HEK293T (cell line): ENCODE data around the gene NFE2L3.

ENCODE experiments used
- CTCF ChIA-PET: fragments of 350-600 bp; formaldehyde crosslinking; extraction: SDS; loops from one replicate; lab custom pipeline; 2021; ENCODE audit warnings: antibody characterized with exemption, inconsistent platforms; lab: Yijun Ruan, JAX
- POLR2A ChIA-PET: fragments of 350-600 bp; formaldehyde crosslinking; extraction: SDS; loops from one replicate; lab custom pipeline; 2020; ENCODE audit warnings: antibody characterized with exemption, inconsistent platforms; lab: Yijun Ruan, JAX
- DNase-seq: peaks from one replicate; pipeline ENCODE4 v3.0.0; 2012; ENCODE audit warnings: mixed read lengths; ENCODE audit errors: extremely low spot score
- ARNT ChIP-seq: fragments of 450-650 bp; IDR thresholded peaks from 2 replicates; pipeline ENCODE4 v1.6.1; 2017; ENCODE audit warnings: mild to moderate bottlenecking
- BHLHE40 ChIP-seq: fragments of 450-650 bp; IDR thresholded peaks from 2 replicates; pipeline ENCODE4 v1.6.1; 2016; ENCODE audit warnings: mild to moderate bottlenecking, moderate library complexity, borderline replicate concordance
- CTBP1 ChIP-seq: fragments of 450-650 bp; IDR thresholded peaks from 2 replicates; pipeline ENCODE4 v1.6.1; 2016; ENCODE audit warnings: borderline replicate concordance
- ELF4 ChIP-seq: fragments of 450-650 bp; IDR thresholded peaks from 2 replicates; pipeline ENCODE4 v1.6.1; 2017; ENCODE audit warnings: antibody characterized with exemption
- FOXA1 ChIP-seq: fragments of 450-650 bp; IDR thresholded peaks from 2 replicates; pipeline ENCODE4 v1.6.1; 2016; ENCODE audit warnings: mild to moderate bottlenecking
- FOXK2 ChIP-seq: fragments of 450-650 bp; IDR thresholded peaks from 2 replicates; pipeline ENCODE4 v1.6.1; 2016; ENCODE audit warnings: mild to moderate bottlenecking
- FOXM1 ChIP-seq: fragments of 450-650 bp; IDR thresholded peaks from 2 replicates; pipeline ENCODE4 v1.6.1; 2017; ENCODE audit warnings: mild to moderate bottlenecking, borderline replicate concordance
- HDGF ChIP-seq: fragments of 450-650 bp; IDR thresholded peaks from 2 replicates; pipeline ENCODE4 v1.6.1; 2017; ENCODE audit warnings: antibody characterized with exemption, borderline replicate concordance
- L3MBTL2 ChIP-seq: fragments of 450-650 bp; conservative IDR thresholded peaks from 2 replicates; pipeline ENCODE4 v1.6.1; 2016; ENCODE audit warnings: mild to moderate bottlenecking
- LEF1 ChIP-seq: fragments of 450-650 bp; IDR thresholded peaks from 2 replicates; pipeline ENCODE4 v1.6.1; 2017; ENCODE audit warnings: mild to moderate bottlenecking, borderline replicate concordance
- NFRKB ChIP-seq: fragments of 450-650 bp; IDR thresholded peaks from 2 replicates; pipeline ENCODE4 v1.6.1; 2016; ENCODE audit warnings: mild to moderate bottlenecking, moderate library complexity
- PKNOX1 ChIP-seq: fragments of 450-650 bp; IDR thresholded peaks from 2 replicates; pipeline ENCODE4 v1.6.1; 2016
- SP1 ChIP-seq: fragments of 450-650 bp; IDR thresholded peaks from 2 replicates; pipeline ENCODE4 v1.6.1; 2017
- SUZ12 ChIP-seq: fragments of 450-650 bp; IDR thresholded peaks from 2 replicates; pipeline ENCODE4 v1.6.1; 2016; ENCODE audit warnings: mild to moderate bottlenecking
- TARDBP ChIP-seq: fragments of 450-650 bp; IDR thresholded peaks from 2 replicates; pipeline ENCODE4 v1.6.1; 2016
- ZNF384 ChIP-seq: fragments of 450-650 bp; IDR thresholded peaks from 2 replicates; pipeline ENCODE4 v1.6.1; 2016

Gene NFE2L3

GRCh38 chr7:26208040-26208439 is 56.0 kb downstream of the NFE2L3 start:
- ChIA-PET POLR2A (interaction anchor here (1.3 kb wide), 1 partner anchor 31 kb away, joined by 3 read pairs; no protein-coding TSS in a partner anchor), CTCF (interaction anchor here (0.6 kb wide), 1 partner anchor 954 kb away, joined by 4 read pairs; no protein-coding TSS in a partner anchor)
- DNase-seq = no peak
- TF ChIP-seq BHLHE40 (no peak), ARNT (no peak), FOXA1 (no peak), FOXK2 (no peak), ZNF384 (no peak), NFRKB (no peak), SP1 (no peak), CTBP1 (no peak), LEF1 (no peak)

- TF ChIP-seq L3MBTL2 (no peak), CTBP1 (no peak), ELF4 (no peak), LEF1 (no peak), HDGF (no peak), SP1 (no peak), BHLHE40 (no peak), PKNOX1 (no peak), NFRKB (no peak), FOXM1 (no peak), ZNF384 (no peak), TARDBP (no peak), ARNT (no peak), SUZ12 (no peak), FOXA1 (no peak)
- DNase-seq = no peak
- ChIA-PET POLR2A (interaction anchor here (1.1 kb wide), 1 partner anchor 15 kb away, joined by 4 read pairs; no protein-coding TSS in a partner anchor), CTCF (no interaction called here)
Measured at GRCh38 chr7:26212921-26213718, 61.1 kb downstream of the NFE2L3 start.

GRCh38 chr7:26213807-26214515 is 62.0 kb downstream of the NFE2L3 start:
- TF ChIP-seq LEF1 (no peak), TARDBP (no peak), HDGF (no peak), ZNF384 (no peak), FOXM1 (no peak), SP1 (no peak), FOXK2 (no peak), ELF4 (no peak), ARNT (no peak), BHLHE40 (no peak), SUZ12 (no peak), NFRKB (no peak), FOXA1 (no peak), CTBP1 (no peak), PKNOX1 (no peak), L3MBTL2 (no peak)
- POLR2A ChIA-PET = interaction anchor here (1.1 kb wide), 1 partner anchor 15 kb away, joined by 4 read pairs; no protein-coding TSS in a partner anchor
- CTCF ChIA-PET = no interaction called here
- no peak for DNase-seq

GRCh38 chr7:26216049-26216448 is 64.1 kb downstream of the NFE2L3 start:
- POLR2A ChIA-PET = no interaction called here
- no peak for DNase-seq
- CTCF ChIA-PET = no interaction called here
- TF ChIP-seq FOXM1 = no peak
- no peak for TF ChIP-seq ELF4
- TF ChIP-seq FOXK2 = no peak
- no peak for TF ChIP-seq FOXA1
- no peak for TF ChIP-seq ZNF384
- no peak for TF ChIP-seq LEF1
- TF ChIP-seq CTBP1 = no peak
- no peak for TF ChIP-seq BHLHE40
- TF ChIP-seq TARDBP = no peak
- TF ChIP-seq SP1 = no peak
- TF ChIP-seq NFRKB = no peak
- TF ChIP-seq L3MBTL2 = no peak

GRCh38 chr7:26224359-26224758 is 72.4 kb downstream of the NFE2L3 start:
- POLR2A ChIA-PET = interaction anchor here (1.9 kb wide), 1 partner anchor 24 kb away, joined by 6 read pairs; the partner anchor contains the start of genes CBX3 and HNRNPA2B1
- no peak for DNase-seq
- CTCF ChIA-PET = no interaction called here
- TF ChIP-seq FOXK2 = no peak
- TF ChIP-seq ARNT = no peak
- TF ChIP-seq SP1 = no peak
- no peak for TF ChIP-seq HDGF
- no peak for TF ChIP-seq CTBP1
- no peak for TF ChIP-seq L3MBTL2
- TF ChIP-seq TARDBP = no peak
- no peak for TF ChIP-seq PKNOX1
- TF ChIP-seq SUZ12 = no peak
- TF ChIP-seq FOXM1 = no peak
- TF ChIP-seq LEF1 = no peak
- no peak for TF ChIP-seq FOXA1
- TF ChIP-seq NFRKB = no peak
